Gastroesophageal sphincter (tissue), 4 donors: Measurements from ENCODE around the gene GRIP2. TPM values are rescaled to one million over a fixed set of nuclear protein-coding genes. Genes with fewer than 3 reads are reported as not detected.

Experiments used
- ATAC-seq: fragments of 150-250 bp; one replicate; pipeline ENCODE4 v1.9.1; 2016; ENCODE audit warnings: mild to moderate bottlenecking, moderate library complexity
- H3K27ac ChIP-seq, 4 donors: fragments of 200-600 bp; sonication (generic) in 3 of 4; 1 replicate in 3 of 4; 2 replicates in 1 of 4; pipeline ENCODE4 v1.5.1; 2016 to 2019
- H3K27me3 ChIP-seq: fragments of 200-600 bp; sonication (generic); one replicate; pipeline ENCODE4 v1.5.1; 2019
- H3K36me3 ChIP-seq, 2 donors: fragments of 200-600 bp; sonication (generic); one replicate each; pipeline ENCODE4 v1.5.1; 2019; ENCODE audit warnings: control low read depth in 1 of 2
- H3K4me1 ChIP-seq, 3 donors: fragments of 200-600 bp; sonication (generic); 1 replicate in 2 of 3; 2 replicates in 1 of 3; pipeline ENCODE4 v1.5.1; 2016 to 2019; ENCODE audit warnings: control low read depth in 2 of 3
- H3K4me3 ChIP-seq, 2 donors: fragments of 200-600 bp; sonication (generic); one replicate each; pipeline ENCODE4 v1.5.1; 2019; ENCODE audit warnings: mild to moderate bottlenecking in 1 of 2, moderate library complexity in 1 of 2
- H3K9me3 ChIP-seq, 3 donors: fragments of 200-600 bp; sonication (generic); one replicate each; pipeline ENCODE4 v1.5.1; 2017 to 2019; ENCODE audit warnings: control low read depth in 2 of 3
- EP300 ChIP-seq: sonication (generic); formaldehyde crosslinking; IDR thresholded peaks from one replicate; pipeline ENCODE4 v1.6.1; 2017; ENCODE audit warnings: antibody characterized with exemption, mild to moderate bottlenecking
- POLR2A ChIP-seq, 2 donors: fragments of 450-650 bp; IDR thresholded peaks; one replicate each; pipeline ENCODE4 v1.6.1; 2017; ENCODE audit warnings: antibody characterized with exemption in 2 of 2, mild to moderate bottlenecking in 2 of 2, moderate library complexity in 1 of 2
- POLR2AphosphoS5 ChIP-seq: sonication (generic); formaldehyde crosslinking; IDR thresholded peaks from one replicate; pipeline ENCODE4 v1.6.1; 2017; ENCODE audit warnings: antibody characterized with exemption
- WGBS, 2 donors: methylation state at CpG; one replicate each; pipeline ENCODE4 v1.1.5; 2018; ENCODE audit warnings: low coverage in 1 of 2; 5-methylcytosine and 5-hydroxymethylcytosine counted together
- total RNA-seq, 4 donors: library from RNA; depleted of rRNA; stranded (reverse); fragments of >200 nt; gene quantifications; one replicate each; pipeline ENCODE4 v1.1.0, GENCODE V29; 2016
- TF ChIP-seq, protein P1 (sequence below), 4 experiments: fragments of 200-600 bp in 2 of 4; fragments of 450-650 bp in 2 of 4; sonication (generic) in 1 of 4; IDR thresholded peaks; one replicate each; pipeline ENCODE4 v1.5.1; 2017 to 2019; ENCODE audit warnings: antibody characterized with exemption in 4 of 4, mild to moderate bottlenecking in 2 of 4, moderate library complexity in 2 of 4

Gene GRIP2
- total RNA-seq, 4 donors from 2014 or later: 0.27 to 1.6 (median 0.72) TPM

DNA sequence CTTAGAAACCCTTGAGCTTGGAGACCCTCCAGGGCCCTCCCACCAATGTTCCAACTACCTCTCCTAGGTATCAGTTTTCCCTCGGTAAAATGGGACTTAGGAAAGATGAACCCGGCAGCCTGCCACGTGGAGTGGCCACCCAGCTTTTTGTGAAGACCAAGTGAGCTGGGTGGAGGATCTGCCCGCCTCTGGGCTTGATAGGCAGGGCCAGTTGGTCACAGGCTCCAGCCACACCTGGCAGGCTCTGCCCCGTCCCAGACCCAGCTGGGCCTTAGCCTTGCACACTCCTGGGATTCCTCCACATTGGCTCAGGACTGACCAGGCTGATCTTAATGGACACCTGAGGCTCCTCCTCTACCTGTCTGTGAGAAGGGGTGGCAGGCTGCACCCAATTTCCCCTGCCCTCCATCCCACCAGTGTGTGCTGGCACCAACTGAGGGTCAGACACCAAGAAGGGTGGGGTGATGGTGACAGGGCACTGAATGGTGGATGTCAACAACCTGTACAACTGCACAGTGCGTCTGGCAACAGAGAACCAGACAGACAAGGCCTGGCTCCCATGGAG is 761 bp upstream of the GRIP2 start:
- Histone ChIP-seq H3K27me3 (peaks cover 17% of the 10 kb centered on the region), H3K4me3 (no peak overlapping the region), H3K27ac (no peak overlapping the region), H3K9me3 (no peaks in the 10 kb centered on the region), H3K36me3 (no peaks in the 10 kb centered on the region), H3K4me1 (no peaks in the 10 kb centered on the region)
- no peak for ATAC-seq
- TF ChIP-seq, protein P1, sequence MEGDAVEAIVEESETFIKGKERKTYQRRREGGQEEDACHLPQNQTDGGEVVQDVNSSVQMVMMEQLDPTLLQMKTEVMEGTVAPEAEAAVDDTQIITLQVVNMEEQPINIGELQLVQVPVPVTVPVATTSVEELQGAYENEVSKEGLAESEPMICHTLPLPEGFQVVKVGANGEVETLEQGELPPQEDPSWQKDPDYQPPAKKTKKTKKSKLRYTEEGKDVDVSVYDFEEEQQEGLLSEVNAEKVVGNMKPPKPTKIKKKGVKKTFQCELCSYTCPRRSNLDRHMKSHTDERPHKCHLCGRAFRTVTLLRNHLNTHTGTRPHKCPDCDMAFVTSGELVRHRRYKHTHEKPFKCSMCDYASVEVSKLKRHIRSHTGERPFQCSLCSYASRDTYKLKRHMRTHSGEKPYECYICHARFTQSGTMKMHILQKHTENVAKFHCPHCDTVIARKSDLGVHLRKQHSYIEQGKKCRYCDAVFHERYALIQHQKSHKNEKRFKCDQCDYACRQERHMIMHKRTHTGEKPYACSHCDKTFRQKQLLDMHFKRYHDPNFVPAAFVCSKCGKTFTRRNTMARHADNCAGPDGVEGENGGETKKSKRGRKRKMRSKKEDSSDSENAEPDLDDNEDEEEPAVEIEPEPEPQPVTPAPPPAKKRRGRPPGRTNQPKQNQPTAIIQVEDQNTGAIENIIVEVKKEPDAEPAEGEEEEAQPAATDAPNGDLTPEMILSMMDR (IDR thresholded peaks at IDR 0.05): no peak
- no peak for TF ChIP-seq POLR2AphosphoS5
- no peak for TF ChIP-seq EP300
- no peak for TF ChIP-seq POLR2A (IDR thresholded peaks at IDR 0.05)
- WGBS, 2 donors: no CpG with 5 or more reads among the region's 6 CpGs

DNA sequence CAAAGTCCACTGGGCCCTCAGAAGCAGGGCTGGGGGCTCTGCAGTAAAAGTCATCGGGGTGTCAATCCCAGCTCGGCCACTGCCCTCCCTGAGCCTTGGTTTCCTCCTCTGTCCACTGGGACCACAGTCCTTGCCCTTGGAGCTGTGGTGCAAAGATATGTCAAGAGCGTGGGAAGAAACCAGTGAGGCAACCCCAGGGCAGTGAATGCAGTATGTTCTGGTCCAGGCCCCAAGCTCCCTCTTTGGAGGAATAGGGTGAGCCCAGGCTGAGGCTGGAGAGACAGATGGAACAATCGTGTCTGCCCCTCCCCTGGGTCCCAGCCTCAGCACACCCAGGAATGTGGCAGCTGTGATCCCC is 779 bp downstream of the GRIP2 start:
- peak overlapping the region in 1 of 2 donors; percentile 25 for H3K4me3 ChIP-seq
- peaks cover 0 to 15% (median 0%) of the 10 kb centered on the region in 3 donors for H3K4me1 ChIP-seq
- peaks cover 32% of the 10 kb centered on the region for H3K27me3 ChIP-seq
- no peak for ATAC-seq
- TF ChIP-seq POLR2A (IDR thresholded peaks at IDR 0.05): no peak
- TF ChIP-seq POLR2AphosphoS5: no peak
- no peak for TF ChIP-seq EP300
- TF ChIP-seq, protein P1 (IDR thresholded peaks at IDR 0.05): no peak
- 80% methylated on average over 1 of the region's 4 CpGs; no CpG with 5 or more reads in 1 of the 2 donors for WGBS, 2 donors
- H3K27ac ChIP-seq: no peak overlapping the region
- no peaks in the 10 kb centered on the region for H3K9me3 ChIP-seq
- H3K36me3 ChIP-seq: no peaks in the 10 kb centered on the region

DNA sequence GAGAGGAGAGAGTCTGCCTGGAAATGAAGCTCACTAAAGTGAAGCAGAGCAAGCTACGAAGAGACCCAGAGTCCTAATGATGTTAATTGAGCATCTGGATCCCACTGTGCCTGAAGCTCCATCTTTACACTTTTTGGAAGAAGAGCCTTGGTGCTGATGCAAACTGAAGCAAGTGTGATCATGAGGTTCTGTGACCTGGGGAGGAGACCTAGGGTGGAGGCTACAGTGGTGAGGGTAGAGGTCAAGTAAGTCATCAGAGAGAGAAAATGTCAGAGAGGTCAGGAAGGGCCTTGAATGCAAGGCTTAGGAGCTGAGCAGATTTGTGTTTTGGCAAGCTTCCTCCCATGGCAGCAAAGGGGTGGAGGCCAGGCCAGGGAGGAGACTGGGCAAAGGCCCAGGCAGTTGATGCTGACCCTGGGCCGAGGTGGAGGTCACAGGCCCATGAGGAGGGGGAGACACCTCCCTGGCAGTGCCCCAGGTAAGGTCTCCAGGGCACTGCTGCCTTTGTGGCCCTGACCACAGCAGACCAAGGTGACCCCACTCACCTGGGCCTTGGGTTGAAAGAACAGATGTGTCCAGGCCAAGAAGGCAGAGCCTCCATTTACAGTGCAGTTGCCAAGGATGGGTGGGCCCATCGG is 1.6 kb downstream of the GRIP2 start:
- TF ChIP-seq EP300 (no peak), POLR2AphosphoS5 (no peak)
- TF ChIP-seq, protein P1 (IDR thresholded peaks at IDR 0.05): no peak
- ATAC-seq: no peak
- H3K4me3 ChIP-seq: no peak overlapping the region

DNA sequence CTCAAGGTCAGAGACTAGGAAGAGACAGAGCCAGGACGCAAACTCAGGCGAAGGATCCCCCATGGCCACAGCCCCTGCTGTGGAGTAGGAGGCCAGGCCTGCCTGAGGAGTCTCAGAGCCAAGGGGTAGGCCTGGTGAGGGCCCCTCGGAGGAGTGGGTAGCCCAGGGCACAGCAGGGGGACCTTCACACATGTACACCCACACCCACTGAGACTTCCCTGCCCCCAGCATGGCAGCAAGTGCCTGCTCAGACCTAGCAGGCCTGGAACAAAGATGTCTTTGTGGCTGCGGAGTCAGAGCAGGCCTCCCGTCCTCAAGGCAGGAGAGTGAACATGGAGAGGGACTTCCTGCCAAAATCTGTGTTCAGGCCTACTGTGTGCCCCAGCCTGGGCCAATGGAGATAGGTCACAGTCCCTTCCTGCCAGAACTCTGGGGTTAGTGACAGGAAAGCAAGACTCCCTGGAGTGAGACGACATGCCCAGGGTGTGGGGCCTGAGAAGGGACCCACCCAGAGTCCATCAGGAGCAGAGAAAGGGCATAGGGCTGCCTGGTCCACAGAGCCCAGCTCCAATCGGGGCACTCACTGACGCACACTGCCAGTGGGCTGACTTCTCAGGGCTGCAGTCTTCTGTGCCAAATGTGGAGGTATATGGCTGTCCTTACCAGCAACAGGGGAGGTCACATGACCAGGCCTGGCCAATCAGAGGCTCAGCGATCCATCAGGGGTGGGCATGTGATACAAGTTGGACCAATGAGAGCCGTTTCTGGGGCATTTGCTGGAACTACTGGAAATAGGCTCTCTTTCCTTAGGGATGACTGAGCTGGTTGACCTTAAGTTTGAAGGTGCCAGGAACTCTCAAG is 2.3 kb downstream of the GRIP2 start:
- Histone ChIP-seq H3K27ac (no peak overlapping the region), H3K27me3 (peaks cover 41% of the 10 kb centered on the region), H3K36me3 (no peaks in the 10 kb centered on the region), H3K4me1 (peaks cover 0 to 16% (median 0%) of the 10 kb centered on the region in 3 donors), H3K9me3 (no peaks in the 10 kb centered on the region), H3K4me3 (no peak overlapping the region)
- ATAC-seq: no peak
- TF ChIP-seq POLR2AphosphoS5 (no peak), POLR2A (IDR thresholded peaks at IDR 0.05) (no peak), EP300 (no peak)
- TF ChIP-seq, protein P1 (IDR thresholded peaks at IDR 0.05): no peak
- 40 to 88% methylated on average over 1 to 5 of the region's 10 CpGs for WGBS, 2 donors

More for the DNA sequence above, 1.6 kb downstream of the GRIP2 start:
- Histone ChIP-seq H3K9me3 (no peaks in the 10 kb centered on the region), H3K36me3 (no peaks in the 10 kb centered on the region), H3K27me3 (peaks cover 37% of the 10 kb centered on the region), H3K27ac (no peak overlapping the region), H3K4me1 (peaks cover 0 to 15% (median 0%) of the 10 kb centered on the region in 3 donors)
- 61 to 71% methylated on average over 2 to 3 of the region's 3 CpGs for WGBS, 2 donors
